K562 (cell line): ENCODE measurements around the gene MANEAL. TPM values are rescaled to one million over a fixed set of nuclear protein-coding genes. Genes with fewer than 3 reads are reported as not detected.
A peak's percentile ranks its signal among the peaks of the same experiment; 100 is the strongest.

ENCODE experiments used
- ATAC-seq: fragments of 200-7000 bp; cut with Tn5 transposase; 3 replicates; pipeline ENCODE4 v1.9.1; 2020; ENCODE audit warnings: moderate library complexity
- BruUV-seq: library from RNA; stranded (reverse); fragments of 400-500 nt; replicated peaks from 2 replicates; lab custom pipeline; 2021; lab: Mats Ljungman, UMichigan
- CTCF ChIA-PET: fragments of 300-600 bp; formaldehyde crosslinking; extraction: SDS; loops from one replicate; lab custom pipeline; 2021; ENCODE audit warnings: low intra/inter-chr PET ratio; lab: Yijun Ruan, JAX
- POLR2A ChIA-PET: fragments of 300-600, 350-650 bp; sonication (Branson Sonifier 250); formaldehyde crosslinking; extraction: SDS; loops from one replicate; lab custom pipeline; 2021; ENCODE audit warnings: antibody characterized with exemption, inconsistent platforms; lab: Yijun Ruan, JAX
- DNase-seq, 4 experiments: peaks; one replicate each; pipeline versions ENCODE4 v3.0.0 to v3.0.0-alpha.2; 2011 to 2018; ENCODE audit warnings: low spot score in 3 of 4, mixed read lengths in 3 of 4; ENCODE audit errors: extremely low read depth in 1 of 4
- FAIRE-seq: peaks from 2 replicates; lab custom pipeline; 2011; peaks lifted over from hg19 to GRCh38; lab: Jason Lieb, UNC
- H2AFZ ChIP-seq: 2 replicates; pipeline ENCODE4 v1.6.0; 2011; ENCODE audit warnings: low read depth, low read length, control low read depth, inconsistent platforms
- H3K27ac ChIP-seq: fragments of 200-600 bp; 3 replicates; pipeline ENCODE4 v1.8.0; 2011; ENCODE audit warnings: low read depth, mild to moderate bottlenecking, control low read depth, inconsistent platforms, low read length, moderate library complexity, mixed read lengths; ENCODE audit errors: extremely low read depth
- H3K27me3 ChIP-seq, 2 experiments: fragments of 300-600 bp in 1 of 2; 2 replicates in 1 of 2; 3 replicates in 1 of 2; pipeline versions ENCODE4 v1.6.0 to v1.8.0; 2011; ENCODE audit warnings: inconsistent platforms in 2 of 2, low read length in 2 of 2, mild to moderate bottlenecking in 1 of 2, mixed read lengths in 1 of 2, moderate library complexity in 1 of 2; ENCODE audit not compliant: control insufficient read depth in 2 of 2, insufficient read depth in 2 of 2
- H3K36me3 ChIP-seq: fragments of 300-600 bp; 3 replicates; pipeline ENCODE4 v1.8.0; 2011; ENCODE audit warnings: mild to moderate bottlenecking, low read length, inconsistent platforms; ENCODE audit not compliant: control insufficient read depth, insufficient read depth
- H3K4me1 ChIP-seq, 2 experiments: fragments of 200-600 bp in 1 of 2; replicated peaks in 1 of 2; 2 replicates in 1 of 2; 3 replicates in 1 of 2; pipeline versions ENCODE4 v1.5.1 to v1.8.0; 2011; ENCODE audit warnings: inconsistent platforms in 2 of 2, low read length in 2 of 2, mild to moderate bottlenecking in 1 of 2, mixed read lengths in 1 of 2, moderate library complexity in 1 of 2; ENCODE audit not compliant: control insufficient read depth in 2 of 2, insufficient read depth in 2 of 2
- H3K4me2 ChIP-seq: 2 replicates; pipeline ENCODE4 v1.6.1; 2011; ENCODE audit warnings: low read length, control low read depth, inconsistent platforms, mixed read lengths; ENCODE audit not compliant: insufficient read depth
- H3K4me3 ChIP-seq: fragments of 200-600 bp; sonication (generic), shearing (Covaris generic); 2 replicates; pipeline ENCODE4 v1.5.1; 2016; ENCODE audit warnings: control low read depth, inconsistent platforms
- H3K79me2 ChIP-seq: fragments of 200-600 bp; 3 replicates; pipeline ENCODE4 v1.8.0; 2011; ENCODE audit warnings: low read length, inconsistent platforms; ENCODE audit not compliant: control insufficient read depth, insufficient read depth
- H3K9ac ChIP-seq, 2 experiments: 2 replicates each; pipeline versions ENCODE4 v1.6.0 to v1.6.1; 2011; ENCODE audit warnings: low read depth in 2 of 2, low read length in 2 of 2, control low read depth in 1 of 2, inconsistent platforms in 1 of 2, mild to moderate bottlenecking in 1 of 2, mixed read lengths in 1 of 2; ENCODE audit not compliant: insufficient read depth in 1 of 2
- H3K9me1 ChIP-seq: one replicate; pipeline ENCODE4 v1.6.0; 2011; ENCODE audit warnings: inconsistent platforms, mild to moderate bottlenecking, low read length, moderate library complexity; ENCODE audit not compliant: control insufficient read depth, insufficient read depth
- H3K9me3 ChIP-seq: replicated peaks from 2 replicates; pipeline ENCODE4 v1.5.1; 2011; ENCODE audit warnings: low read depth, low read length, inconsistent platforms; ENCODE audit not compliant: control insufficient read depth, insufficient read depth
- H4K20me1 ChIP-seq: replicated peaks from 2 replicates; pipeline ENCODE4 v1.6.1; 2011; ENCODE audit warnings: low read length, inconsistent platforms, mixed read lengths; ENCODE audit not compliant: control insufficient read depth, insufficient read depth
- CBX8 ChIP-seq: fragments of 200-600 bp; sonication (generic); IDR thresholded peaks from 2 replicates; pipeline ENCODE4 v1.6.1; 2012; ENCODE audit warnings: borderline replicate concordance, mixed run types, low read depth, mild to moderate bottlenecking, moderate library complexity, mixed read lengths, low read length, control low read depth, inconsistent platforms; ENCODE audit not compliant: poor library complexity, severe bottlenecking; ENCODE audit errors: extremely low read depth
- EGR1 ChIP-seq: fragments of 450-650 bp; conservative IDR thresholded peaks from 2 replicates; pipeline ENCODE4 v1.6.1; 2017; ENCODE audit warnings: mild to moderate bottlenecking
- HCFC1 ChIP-seq: IDR thresholded peaks from 2 replicates; pipeline ENCODE4 v1.6.1; 2012; ENCODE audit warnings: low read depth, low read length, improper control_type of control experiment
- MED1 ChIP-seq: sonication (generic); formaldehyde crosslinking; IDR thresholded peaks from 2 replicates; pipeline ENCODE4 v1.8.1; 2023; ENCODE audit warnings: missing genetic modification reagents, borderline replicate concordance
- PURB ChIP-seq: sonication (generic); formaldehyde crosslinking; IDR thresholded peaks from 2 replicates; pipeline ENCODE4 v1.9.0; 2021; ENCODE audit warnings: low read depth, mild to moderate bottlenecking, missing genetic modification reagents
- RBM22 ChIP-seq: fragments of 200-400 bp; formaldehyde crosslinking; IDR thresholded peaks from 2 replicates; pipeline ENCODE4 v1.6.1; 2018; ENCODE audit warnings: low read length, low read depth; ENCODE audit not compliant: poor library complexity, severe bottlenecking
- TCF3 ChIP-seq: sonication (generic); formaldehyde crosslinking; IDR thresholded peaks from 2 replicates; pipeline ENCODE4 v1.4.0; 2020; ENCODE audit warnings: mild to moderate bottlenecking, missing genetic modification reagents
- TEAD2 ChIP-seq: fragments of 450-650 bp; IDR thresholded peaks from 2 replicates; pipeline ENCODE4 v1.6.1; 2016; ENCODE audit warnings: missing genetic modification characterization, control low read depth, missing compliant biosample characterization
- ZKSCAN3 ChIP-seq: fragments of 250-450 bp; sonication (Bioruptor Pico); IDR thresholded peaks from 2 replicates; pipeline ENCODE4 v1.4.0; 2020
- WGBS: fragments of 100-300 bp; shearing (Covaris generic); methylation state at CpG from one replicate; pipeline ENCODE4 v1.1.6; 2016; ENCODE audit warnings: low coverage, mixed read lengths; ENCODE audit not compliant: insufficient coverage; ENCODE audit errors: missing lambda C conversion rate; 5-methylcytosine and 5-hydroxymethylcytosine counted together
- in situ Hi-C: fragments of 300-500 bp; cut with MboI; formaldehyde crosslinking; loops from 4 replicates; pipeline ENCODE4 v1.15.0; 2018; ENCODE audit warnings: inconsistent platforms, mixed read lengths
- intact Hi-C: fragments of 100-400 bp; cut with micrococcal nuclease; formaldehyde crosslinking; loops from 2 replicates; pipeline ENCODE4 v1.14.2; 2022
- polyA plus RNA-seq, 8 experiments: library from polyadenylated mRNA; depleted of rRNA in 4 of 8; stranded (reverse) in 5 of 8; unstranded in 3 of 8; fragments of >200 nt; fragmentation: Nextera tagmentation in 2 of 8; fragmentation: Illumina TruSeq in 1 of 8; extraction: Ambion mirVana in 2 of 8; extraction: Trizol in 1 of 8; gene quantifications; 2 replicates each; pipeline versions ENCODE4 v1.2.1 to v1.2.3, GENCODE V29; 2011 to 2014; ENCODE audit warnings: inconsistent platforms in 1 of 8, missing spikeins in 1 of 8
- total RNA-seq, 7 experiments: library from RNA; depleted of rRNA in 6 of 7; stranded (reverse); fragments of >200 nt in 6 of 7; fragmentation: Illumina TruSeq in 2 of 7; extraction: Trizol in 2 of 7; gene quantifications; 2 replicates each; pipeline versions ENCODE4 v1.2.1 to v1.2.3, GENCODE V29; 2011 to 2021; ENCODE audit warnings: low replicate concordance in 1 of 7
- TF ChIP-seq, protein P1 (sequence below): fragments of 250-450 bp; sonication (Bioruptor Pico); IDR thresholded peaks from 2 replicates; pipeline ENCODE4 v1.8.0; 2022; ENCODE audit warnings: moderate library complexity, mild to moderate bottlenecking, inconsistent platforms

Gene MANEAL
- total and polyA plus RNA-seq, 9 of the 15 experiments (the other 6 are each of a cell fraction or from before 2014, with no cell fraction given), result 0.37 to 3.2 (median 1.2) TPM

GRCh38 chr1:37825506-37825905 is 31.9 kb downstream of the MANEAL start:
- H3K4me3 ChIP-seq, result no peak overlapping the region
- H3K36me3 ChIP-seq, result peaks cover 68% of the 10 kb centered on the region; the same call in 1 of the 3 replicates
- H3K79me2 ChIP-seq, result no peaks in the 10 kb centered on the region
- no peaks in the 10 kb centered on the region for H4K20me1 ChIP-seq
- no peaks in the 10 kb centered on the region for H3K9me3 ChIP-seq
- no peak for FAIRE-seq
- in situ Hi-C loops, result no loop called here
- H3K9me1 ChIP-seq, result no peaks in the 10 kb centered on the region
- no peak overlapping the region for H3K4me2 ChIP-seq
- no peaks in the 10 kb centered on the region for H3K27me3 ChIP-seq
- TF ChIP-seq EGR1 (peak; percentile 81), CBX8 (no peak)
- H3K27ac ChIP-seq, result no peak overlapping the region
- ChIA-PET POLR2A (interaction anchor here (1.0 kb wide), 1 partner anchor 15 kb away, joined by 3 read pairs; no protein-coding TSS in a partner anchor), CTCF (no interaction called here)
- DNase-seq, result no peak
- no TSS peak for BruUV-seq
- ATAC-seq, result no peak
- 73% methylated on average over 2 of the region's 2 CpGs for WGBS
- intact Hi-C loops, result no loop called here
- H2AFZ ChIP-seq, result no peak overlapping the region
- no peaks in the 10 kb centered on the region for H3K4me1 ChIP-seq
- no peak overlapping the region for H3K9ac ChIP-seq

- Histone ChIP-seq H3K4me3 (no peak overlapping the region), H3K27ac (no peak overlapping the region), H3K9ac (no peak overlapping the region), H3K9me1 (no peaks in the 10 kb centered on the region), H3K4me2 (no peak overlapping the region), H3K4me1 (no peaks in the 10 kb centered on the region), H2AFZ (no peak overlapping the region), H4K20me1 (no peaks in the 10 kb centered on the region), H3K9me3 (no peaks in the 10 kb centered on the region), H3K36me3 (peaks cover 67% of the 10 kb centered on the region), H3K27me3 (no peaks in the 10 kb centered on the region), H3K79me2 (no peaks in the 10 kb centered on the region)
- TF ChIP-seq RBM22 (no peak), TEAD2 (tag) (no peak), PURB (no peak), MED1 (CRISPR knock-in tag) (no peak), TCF3 (no peak), ZKSCAN3 (CRISPR knock-in tag) (no peak), HCFC1 (no peak)
- TF ChIP-seq, protein P1, sequence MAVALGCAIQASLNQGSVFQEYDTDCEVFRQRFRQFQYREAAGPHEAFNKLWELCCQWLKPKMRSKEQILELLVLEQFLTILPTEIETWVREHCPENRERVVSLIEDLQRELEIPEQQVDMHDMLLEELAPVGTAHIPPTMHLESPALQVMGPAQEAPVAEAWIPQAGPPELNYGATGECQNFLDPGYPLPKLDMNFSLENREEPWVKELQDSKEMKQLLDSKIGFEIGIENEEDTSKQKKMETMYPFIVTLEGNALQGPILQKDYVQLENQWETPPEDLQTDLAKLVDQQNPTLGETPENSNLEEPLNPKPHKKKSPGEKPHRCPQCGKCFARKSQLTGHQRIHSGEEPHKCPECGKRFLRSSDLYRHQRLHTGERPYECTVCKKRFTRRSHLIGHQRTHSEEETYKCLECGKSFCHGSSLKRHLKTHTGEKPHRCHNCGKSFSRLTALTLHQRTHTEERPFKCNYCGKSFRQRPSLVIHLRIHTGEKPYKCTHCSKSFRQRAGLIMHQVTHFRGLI (CRISPR knock-in tag), result no peak
- DNase-seq (no peak), ATAC-seq (no peak), FAIRE-seq (no peak)
- WGBS, result 98% methylated on average over 12 of the region's 12 CpGs
- no TSS peak for BruUV-seq
- in situ Hi-C loops, result no loop called here
- ChIA-PET CTCF (no interaction called here), POLR2A (interaction anchor here (0.6 to 2.0 kb wide), 3 partner anchors 20 to 173 kb away, joined by 5 to 6 read pairs (median 5); partner anchors contain the start of genes C1orf122 and YRDC)
- intact Hi-C loops, result no loop called here
Observed at GRCh38 chr1:37828410-37829074, 34.9 kb downstream of the MANEAL start.
